HepG2 (cell line): ENCODE data around the gene LIMK2. TPM values are rescaled to one million over a fixed set of nuclear protein-coding genes. Genes with fewer than 3 reads are reported as not detected.

Source experiments
- ATAC-seq: fragments of 200-7000 bp; cut with Tn5 transposase; 3 replicates; pipeline ENCODE4 v1.9.1; 2020; ENCODE audit warnings: mild to moderate bottlenecking, moderate library complexity
- BruUV-seq: library from RNA; stranded (reverse); fragments of 400-500 nt; replicated peaks from 2 replicates; lab custom pipeline; 2021; lab: Mats Ljungman, UMichigan
- CTCF ChIA-PET: fragments of 300-600 bp; formaldehyde crosslinking; extraction: SDS; loops from one replicate; lab custom pipeline; 2021; ENCODE audit warnings: low total read pairs, inconsistent platforms, low intra/inter-chr PET ratio; lab: Yijun Ruan, JAX
- POLR2A ChIA-PET: fragments of 350-600 bp; sonication (Branson Sonifier 250); formaldehyde crosslinking; loops from one replicate; lab custom pipeline; 2020; ENCODE audit warnings: antibody characterized with exemption, inconsistent platforms; lab: Yijun Ruan, JAX
- DNase-seq: peaks from one replicate; pipeline ENCODE4 v3.0.0-alpha.2; 2015; ENCODE audit warnings: low spot score
- FAIRE-seq: peaks from 3 replicates; lab custom pipeline; 2011; peaks lifted over from hg19 to GRCh38; lab: Jason Lieb, UNC
- H2AFZ ChIP-seq: one replicate; pipeline ENCODE4 v1.6.1; 2011; ENCODE audit warnings: low read length, inconsistent platforms
- H3K27ac ChIP-seq: fragments of 300-600 bp; 3 replicates; pipeline ENCODE4 v1.8.0; 2011; ENCODE audit warnings: mixed run types, mild to moderate bottlenecking, mixed read lengths, low read length, inconsistent platforms; ENCODE audit not compliant: insufficient read depth; ENCODE audit errors: extremely low read length
- H3K27me3 ChIP-seq, 2 experiments: fragments of 200-600 bp in 1 of 2; 2 replicates in 1 of 2; 3 replicates in 1 of 2; pipeline versions ENCODE4 v1.6.0 to v1.8.0; 2011; ENCODE audit warnings: low read length in 2 of 2, mild to moderate bottlenecking in 2 of 2, moderate library complexity in 2 of 2, inconsistent platforms in 1 of 2; ENCODE audit not compliant: insufficient read depth in 2 of 2, control insufficient read depth in 1 of 2
- H3K36me3 ChIP-seq, 2 experiments: fragments of 200-600 bp in 1 of 2; replicated peaks in 1 of 2; 2 replicates in 1 of 2; 3 replicates in 1 of 2; pipeline versions ENCODE4 v1.5.1 to v1.8.0; 2011; ENCODE audit warnings: low read length in 2 of 2, inconsistent platforms in 1 of 2; ENCODE audit not compliant: insufficient read depth in 2 of 2, control insufficient read depth in 1 of 2
- H3K4me1 ChIP-seq: 2 replicates; pipeline ENCODE4 v1.5.1; 2012; ENCODE audit warnings: low read length, inconsistent platforms; ENCODE audit not compliant: insufficient read depth
- H3K4me2 ChIP-seq: 2 replicates; pipeline ENCODE4 v1.6.0; 2011; ENCODE audit warnings: low read depth, low read length, inconsistent platforms
- H3K4me3 ChIP-seq, 3 experiments: fragments of 200-600 bp in 1 of 3; sonication (generic), shearing (Covaris generic) in 1 of 3; replicated peaks in 1 of 3; 2 replicates each; pipeline ENCODE4 v1.5.1; 2011 to 2016; ENCODE audit warnings: low read length in 3 of 3, inconsistent platforms in 2 of 3, low read depth in 2 of 3, mild to moderate bottlenecking in 2 of 3, control low read depth in 1 of 3, mixed read lengths in 1 of 3; ENCODE audit not compliant: insufficient read depth in 1 of 3
- H3K79me2 ChIP-seq: one replicate; pipeline ENCODE4 v1.6.1; 2011; ENCODE audit warnings: low read length, inconsistent platforms; ENCODE audit not compliant: insufficient read depth
- H3K9ac ChIP-seq: 2 replicates; pipeline ENCODE4 v1.6.0; 2011; ENCODE audit warnings: mild to moderate bottlenecking, low read depth, low read length, inconsistent platforms; ENCODE audit not compliant: insufficient read depth
- H3K9me3 ChIP-seq: 2 replicates; pipeline ENCODE4 v1.5.1; 2012; ENCODE audit warnings: mild to moderate bottlenecking, low read length
- H4K20me1 ChIP-seq: 2 replicates; pipeline ENCODE4 v1.6.0; 2011; ENCODE audit warnings: inconsistent platforms, mild to moderate bottlenecking, low read length, moderate library complexity; ENCODE audit not compliant: insufficient read depth
- JUND ChIP-seq: sonication (generic); formaldehyde crosslinking; IDR thresholded peaks from 2 replicates; pipeline ENCODE4 v1.8.0; 2022; ENCODE audit warnings: mild to moderate bottlenecking, missing genetic modification reagents
- RELA ChIP-seq: sonication (generic); formaldehyde crosslinking; IDR thresholded peaks from 2 replicates; pipeline ENCODE4 v1.4.0; 2020; ENCODE audit warnings: missing genetic modification reagents
- ZBTB20 ChIP-seq: sonication (generic); formaldehyde crosslinking; IDR thresholded peaks from 2 replicates; pipeline ENCODE4 v1.8.1; 2023; ENCODE audit warnings: missing genetic modification reagents, low read depth, mild to moderate bottlenecking, borderline replicate concordance
- ZNF543 ChIP-seq: sonication (generic); formaldehyde crosslinking; IDR thresholded peaks from 2 replicates; pipeline ENCODE4 v1.4.0; 2020; ENCODE audit warnings: mild to moderate bottlenecking, missing genetic modification reagents
- ZNF7 ChIP-seq: IDR thresholded peaks from 2 replicates; pipeline ENCODE4 v1.6.1; 2016; ENCODE audit warnings: missing biosample characterization, missing genetic modification reagents
- WGBS: methylation state at CpG from one replicate; pipeline ENCODE4 v1.1.6; 2017; ENCODE audit warnings: low lambda C conversion rate; 5-methylcytosine and 5-hydroxymethylcytosine counted together
- in situ Hi-C: cut with HindIII; loops from 2 replicates; pipeline ENCODE4 v1.10.0; 2017; ENCODE audit warnings: low pct_unique_long_range_greater_than_20kb; ENCODE audit not compliant: extremely low pct_ligation_motif_present
- intact Hi-C: fragments of 100-400 bp; cut with micrococcal nuclease; formaldehyde crosslinking; loops from one replicate; pipeline ENCODE4 v1.10.0; 2022; ENCODE audit not compliant: unreplicated experiment
- polyA plus RNA-seq, 8 experiments: library from polyadenylated mRNA; depleted of rRNA in 3 of 8; stranded (reverse) in 7 of 8; unstranded in 1 of 8; fragments of >200 nt; fragmentation: Illumina TruSeq in 4 of 8; extraction: Trizol in 4 of 8; gene quantifications; 2 replicates each; pipeline versions ENCODE4 v1.2.1 to v1.2.3, GENCODE V29; 2011 to 2016; ENCODE audit warnings: low read depth in 4 of 8, missing spikeins in 1 of 8, mixed read lengths in 1 of 8; ENCODE audit not compliant: insufficient read depth in 1 of 8
- total RNA-seq, 5 experiments: library from RNA; depleted of rRNA; stranded (reverse); fragments of >200 nt; fragmentation: Illumina TruSeq; extraction: Trizol; gene quantifications; 2 replicates each; pipeline ENCODE4 v1.2.3, GENCODE V29; 2016; ENCODE audit warnings: low read depth in 1 of 5
- TF ChIP-seq, protein P1 (sequence below): IDR thresholded peaks from 2 replicates; pipeline ENCODE4 v1.6.1; 2016; ENCODE audit warnings: control low read depth

LIMK2 gene
- total and polyA plus RNA-seq, 2 of the 13 experiments (the other 11 are each of a cell fraction or from before 2014, with no cell fraction given): 20.9 to 29.8 TPM

- no peak for TF ChIP-seq ZBTB20 (CRISPR knock-in tag)
- no peak for TF ChIP-seq JUND (CRISPR knock-in tag)
- no peak for TF ChIP-seq RELA (CRISPR knock-in tag)
- no peak for TF ChIP-seq ZNF7 (CRISPR knock-in tag)
- no peak for TF ChIP-seq ZNF543 (CRISPR knock-in tag)
- TF ChIP-seq, protein P1, sequence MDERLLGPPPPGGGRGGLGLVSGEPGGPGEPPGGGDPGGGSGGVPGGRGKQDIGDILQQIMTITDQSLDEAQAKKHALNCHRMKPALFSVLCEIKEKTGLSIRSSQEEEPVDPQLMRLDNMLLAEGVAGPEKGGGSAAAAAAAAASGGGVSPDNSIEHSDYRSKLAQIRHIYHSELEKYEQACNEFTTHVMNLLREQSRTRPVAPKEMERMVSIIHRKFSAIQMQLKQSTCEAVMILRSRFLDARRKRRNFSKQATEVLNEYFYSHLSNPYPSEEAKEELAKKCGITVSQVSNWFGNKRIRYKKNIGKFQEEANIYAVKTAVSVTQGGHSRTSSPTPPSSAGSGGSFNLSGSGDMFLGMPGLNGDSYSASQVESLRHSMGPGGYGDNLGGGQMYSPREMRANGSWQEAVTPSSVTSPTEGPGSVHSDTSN: no peak
- H3K27me3 ChIP-seq: no peaks in the 10 kb centered on the region
- no peaks in the 10 kb centered on the region for H3K79me2 ChIP-seq
- H3K4me3 ChIP-seq: no peak overlapping the region
- DNase-seq (no peak), ATAC-seq (no peak), FAIRE-seq (no peak)
- intact Hi-C loops (no loop called here), in situ Hi-C loops (no loop called here)
- H3K36me3 ChIP-seq: no peaks in the 10 kb centered on the region
- H3K9ac ChIP-seq: no peak overlapping the region
- BruUV-seq: no TSS peak
- H4K20me1 ChIP-seq: no peaks in the 10 kb centered on the region
- H2AFZ ChIP-seq: no peak overlapping the region
- no peak overlapping the region for H3K27ac ChIP-seq
- ChIA-PET POLR2A (no interaction called here), CTCF (no interaction called here)
- H3K9me3 ChIP-seq: no peaks in the 10 kb centered on the region
- H3K4me2 ChIP-seq: no peak overlapping the region
- H3K4me1 ChIP-seq: peaks cover 59% of the 10 kb centered on the region
- 95% methylated on average over 6 of the region's 6 CpGs for WGBS
These were observed 75.9 kb downstream of the LIMK2 start for GRCh38 chr22:31287818-31288495.
